ENCODE measurements around the gene HRCT1.

GRCh38 chr9:35904338-35904737 lies 1.7 kb upstream of the HRCT1 start:
- TF ChIP-seq CTCF (IDR thresholded peaks at IDR 0.05) (no peak), POLR2A (IDR thresholded peaks at IDR 0.05) (no peak)

Data from adrenal gland (tissue), 5 donors.